ENCODE data around the gene FARP1. TPM values are rescaled to one million over a fixed set of nuclear protein-coding genes. Genes with fewer than 3 reads are reported as not detected.

FARP1 gene
- total and polyA plus RNA-seq, 2 of the 13 experiments (the other 11 are each of a cell fraction or from before 2014, with no cell fraction given), result 70.6 to 126 TPM

DNA sequence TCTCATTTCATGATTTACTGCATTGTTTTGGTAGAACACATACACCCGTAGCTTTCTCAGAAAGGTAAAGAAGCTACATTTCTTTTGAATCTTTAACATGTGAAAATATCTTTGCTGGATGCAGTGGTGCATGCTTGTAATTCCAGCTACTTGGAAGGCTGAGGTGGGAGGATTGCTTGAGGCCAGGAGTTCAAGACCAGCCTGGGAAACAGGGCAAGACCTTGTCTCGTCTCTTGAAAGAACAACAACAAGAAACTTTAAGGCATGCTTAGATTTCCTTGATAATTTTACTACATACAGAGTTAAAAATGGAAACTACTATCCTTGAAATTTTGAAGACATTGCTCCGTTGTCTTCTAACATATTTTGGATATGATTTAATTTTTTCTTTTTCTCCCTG lies 26.4 kb downstream of the FARP1 start (continued):
- TF ChIP-seq ZNF230 (CRISPR knock-in tag; IDR thresholded peaks at IDR 0.05) (no peak), ZNF713 (CRISPR knock-in tag; IDR thresholded peaks at IDR 0.05) (no peak), KLF11 (CRISPR knock-in tag; IDR thresholded peaks at IDR 0.05) (no peak), ELF3 (CRISPR knock-in tag; IDR thresholded peaks at IDR 0.05) (no peak), ZIK1 (CRISPR knock-in tag; IDR thresholded peaks at IDR 0.05; ENCODE audit: borderline replicate concordance, low read depth) (no peak), CHD4 (IDR thresholded peaks at IDR 0.05; ENCODE audit: borderline replicate concordance, low read length) (no peak), AKAP8 (CRISPR knock-in tag; IDR thresholded peaks at IDR 0.05) (no peak)
- TF ChIP-seq, protein P1, sequence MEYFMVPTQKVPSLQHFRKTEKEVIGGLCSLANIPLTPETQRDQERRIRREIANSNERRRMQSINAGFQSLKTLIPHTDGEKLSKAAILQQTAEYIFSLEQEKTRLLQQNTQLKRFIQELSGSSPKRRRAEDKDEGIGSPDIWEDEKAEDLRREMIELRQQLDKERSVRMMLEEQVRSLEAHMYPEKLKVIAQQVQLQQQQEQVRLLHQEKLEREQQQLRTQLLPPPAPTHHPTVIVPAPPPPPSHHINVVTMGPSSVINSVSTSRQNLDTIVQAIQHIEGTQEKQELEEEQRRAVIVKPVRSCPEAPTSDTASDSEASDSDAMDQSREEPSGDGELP (IDR thresholded peaks at IDR 0.05; ENCODE audit: borderline replicate concordance, low read depth), result no peak
- TF ChIP-seq, protein P2, sequence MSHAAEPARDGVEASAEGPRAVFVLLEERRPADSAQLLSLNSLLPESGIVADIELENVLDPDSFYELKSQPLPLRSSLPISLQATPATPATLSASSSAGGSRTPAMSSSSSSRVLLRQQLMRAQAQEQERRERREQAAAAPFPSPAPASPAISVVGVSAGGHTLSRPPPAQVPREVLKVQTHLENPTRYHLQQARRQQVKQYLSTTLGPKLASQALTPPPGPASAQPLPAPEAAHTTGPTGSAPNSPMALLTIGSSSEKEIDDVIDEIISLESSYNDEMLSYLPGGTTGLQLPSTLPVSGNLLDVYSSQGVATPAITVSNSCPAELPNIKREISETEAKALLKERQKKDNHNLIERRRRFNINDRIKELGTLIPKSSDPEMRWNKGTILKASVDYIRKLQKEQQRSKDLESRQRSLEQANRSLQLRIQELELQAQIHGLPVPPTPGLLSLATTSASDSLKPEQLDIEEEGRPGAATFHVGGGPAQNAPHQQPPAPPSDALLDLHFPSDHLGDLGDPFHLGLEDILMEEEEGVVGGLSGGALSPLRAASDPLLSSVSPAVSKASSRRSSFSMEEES (CRISPR knock-in tag; IDR thresholded peaks at IDR 0.05), result no peak

DNA sequence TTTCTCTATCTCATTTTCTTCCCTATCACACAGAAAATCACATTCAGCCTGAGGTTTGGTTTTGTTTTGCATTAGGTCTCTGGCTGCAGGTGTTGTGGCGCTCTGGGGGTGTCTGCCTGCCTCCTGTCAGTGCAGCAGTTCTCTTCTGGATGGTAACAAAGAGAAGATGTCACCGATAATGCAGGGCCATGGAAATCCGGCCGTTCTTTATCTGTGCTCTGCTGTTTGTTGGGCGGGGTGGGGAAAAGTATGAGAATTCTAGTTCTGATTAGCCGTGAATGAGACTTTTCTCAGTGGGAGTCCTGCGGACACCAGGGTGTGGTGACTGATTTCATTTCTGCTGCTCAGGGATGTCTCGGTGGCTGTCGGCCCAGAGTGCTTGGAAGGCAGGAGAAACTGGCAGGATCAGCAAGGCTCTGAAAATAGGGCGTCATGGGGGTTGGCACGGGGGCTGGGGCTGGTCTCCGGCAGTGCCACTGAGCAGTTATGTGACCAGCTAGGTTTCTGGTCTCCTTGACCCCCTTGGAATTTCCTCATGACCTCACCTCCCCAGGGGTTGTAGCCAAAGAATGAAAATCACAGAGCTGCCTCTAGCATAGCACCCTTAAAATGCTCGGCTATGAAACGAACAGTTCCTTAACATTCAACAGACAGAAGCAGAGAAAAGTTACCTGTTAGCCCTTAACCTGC lies 29.2 kb downstream of the FARP1 start:
- Histone ChIP-seq H3K36me3 (replicated peaks in 1 of 2; ENCODE audit: control insufficient read depth in 1 of 2, insufficient read depth in 2 of 2, low read length in 2 of 2) (peaks cover 6 to 20% of the 10 kb centered on the region in 2 experiments), H3K4me3 (replicated peaks in 1 of 3; ENCODE audit: insufficient read depth in 1 of 3, low read depth in 2 of 3, low read length in 3 of 3) (no peak overlapping the region), H3K4me1 (ENCODE audit: insufficient read depth, low read length) (peaks cover 75% of the 10 kb centered on the region), H2AFZ (ENCODE audit: low read length) (no peak overlapping the region), H4K20me1 (ENCODE audit: insufficient read depth, low read length) (peaks cover 79% of the 10 kb centered on the region), H3K9ac (ENCODE audit: insufficient read depth, low read depth, low read length) (0 out of 2 replicates have a peak overlapping the region, but pooled peaks have one; percentile 20), H3K27ac (ENCODE audit: extremely low read length, insufficient read depth, low read length) (peak overlapping the region; percentile 63), H3K27me3 (ENCODE audit: control insufficient read depth in 1 of 2, insufficient read depth in 2 of 2, low read length in 2 of 2) (no peaks in the 10 kb centered on the region), H3K4me2 (ENCODE audit: low read depth, low read length) (peak overlapping the region; percentile 43), H3K79me2 (ENCODE audit: insufficient read depth, low read length) (peaks cover 97% of the 10 kb centered on the region), H3K9me3 (ENCODE audit: low read length) (no peaks in the 10 kb centered on the region)
- peak; percentile 19; the same call in 1 of the 2 replicates for TF ChIP-seq ZBTB38 (CRISPR knock-in tag; IDR thresholded peaks at IDR 0.05)
- TF ChIP-seq, protein P3, sequence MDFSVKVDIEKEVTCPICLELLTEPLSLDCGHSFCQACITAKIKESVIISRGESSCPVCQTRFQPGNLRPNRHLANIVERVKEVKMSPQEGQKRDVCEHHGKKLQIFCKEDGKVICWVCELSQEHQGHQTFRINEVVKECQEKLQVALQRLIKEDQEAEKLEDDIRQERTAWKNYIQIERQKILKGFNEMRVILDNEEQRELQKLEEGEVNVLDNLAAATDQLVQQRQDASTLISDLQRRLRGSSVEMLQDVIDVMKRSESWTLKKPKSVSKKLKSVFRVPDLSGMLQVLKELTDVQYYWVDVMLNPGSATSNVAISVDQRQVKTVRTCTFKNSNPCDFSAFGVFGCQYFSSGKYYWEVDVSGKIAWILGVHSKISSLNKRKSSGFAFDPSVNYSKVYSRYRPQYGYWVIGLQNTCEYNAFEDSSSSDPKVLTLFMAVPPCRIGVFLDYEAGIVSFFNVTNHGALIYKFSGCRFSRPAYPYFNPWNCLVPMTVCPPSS (IDR thresholded peaks at IDR 0.05), result no peak
- no peak for TF ChIP-seq MAZ (IDR thresholded peaks at IDR 0.05; ENCODE audit: borderline replicate concordance, low read depth, low read length)
- TF ChIP-seq MAZ (CRISPR knock-in tag; IDR thresholded peaks at IDR 0.05; ENCODE audit: low read depth), result 0 out of 2 replicates have a peak, but pooled peaks have one; percentile 23
- TF ChIP-seq, protein P4, sequence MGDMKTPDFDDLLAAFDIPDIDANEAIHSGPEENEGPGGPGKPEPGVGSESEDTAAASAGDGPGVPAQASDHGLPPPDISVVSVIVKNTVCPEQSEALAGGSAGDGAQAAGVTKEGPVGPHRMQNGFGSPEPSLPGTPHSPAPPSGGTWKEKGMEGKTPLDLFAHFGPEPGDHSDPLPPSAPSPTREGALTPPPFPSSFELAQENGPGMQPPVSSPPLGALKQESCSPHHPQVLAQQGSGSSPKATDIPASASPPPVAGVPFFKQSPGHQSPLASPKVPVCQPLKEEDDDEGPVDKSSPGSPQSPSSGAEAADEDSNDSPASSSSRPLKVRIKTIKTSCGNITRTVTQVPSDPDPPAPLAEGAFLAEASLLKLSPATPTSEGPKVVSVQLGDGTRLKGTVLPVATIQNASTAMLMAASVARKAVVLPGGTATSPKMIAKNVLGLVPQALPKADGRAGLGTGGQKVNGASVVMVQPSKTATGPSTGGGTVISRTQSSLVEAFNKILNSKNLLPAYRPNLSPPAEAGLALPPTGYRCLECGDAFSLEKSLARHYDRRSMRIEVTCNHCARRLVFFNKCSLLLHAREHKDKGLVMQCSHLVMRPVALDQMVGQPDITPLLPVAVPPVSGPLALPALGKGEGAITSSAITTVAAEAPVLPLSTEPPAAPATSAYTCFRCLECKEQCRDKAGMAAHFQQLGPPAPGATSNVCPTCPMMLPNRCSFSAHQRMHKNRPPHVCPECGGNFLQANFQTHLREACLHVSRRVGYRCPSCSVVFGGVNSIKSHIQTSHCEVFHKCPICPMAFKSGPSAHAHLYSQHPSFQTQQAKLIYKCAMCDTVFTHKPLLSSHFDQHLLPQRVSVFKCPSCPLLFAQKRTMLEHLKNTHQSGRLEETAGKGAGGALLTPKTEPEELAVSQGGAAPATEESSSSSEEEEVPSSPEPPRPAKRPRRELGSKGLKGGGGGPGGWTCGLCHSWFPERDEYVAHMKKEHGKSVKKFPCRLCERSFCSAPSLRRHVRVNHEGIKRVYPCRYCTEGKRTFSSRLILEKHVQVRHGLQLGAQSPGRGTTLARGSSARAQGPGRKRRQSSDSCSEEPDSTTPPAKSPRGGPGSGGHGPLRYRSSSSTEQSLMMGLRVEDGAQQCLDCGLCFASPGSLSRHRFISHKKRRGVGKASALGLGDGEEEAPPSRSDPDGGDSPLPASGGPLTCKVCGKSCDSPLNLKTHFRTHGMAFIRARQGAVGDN (CRISPR knock-in tag; IDR thresholded peaks at IDR 0.05), result peak; percentile 28; the same call in 1 of the 2 replicates
- TSS peak; percentile 3 for BruUV-seq (replicated peaks)
- FAIRE-seq, result no peak
- CTCF ChIA-PET (ENCODE audit: low intra/inter-chr PET ratio, low total read pairs), result no interaction called here
- 84% methylated on average over 14 of the region's 14 CpGs for WGBS (ENCODE audit: low lambda C conversion rate)
- in situ Hi-C loops (cut with HindIII; ENCODE audit: extremely low pct_ligation_motif_present, low pct_unique_long_range_greater_than_20kb), result no loop called here
- intact Hi-C loops (cut with micrococcal nuclease; ENCODE audit: unreplicated experiment), result no loop called here
- POLR2A ChIA-PET, result interaction anchor here (1.3 kb wide), 1 partner anchor 96 kb away, joined by 3 read pairs; no protein-coding TSS in a partner anchor
- no peak for ATAC-seq
- no peak for DNase-seq (ENCODE audit: low spot score)

Measured in HepG2 (cell line).